Renal cortical epithelial cell (primary cell): Measurements from ENCODE around the gene PON2. TPM values are rescaled to one million over a fixed set of nuclear protein-coding genes. Genes with fewer than 3 reads are reported as not detected.
"Not testable (repeated sequence)": the region's sequence is repeated elsewhere in the genome, so short reads cannot be mapped to it uniquely, and the experiment has no call there.

Experiments
- DNase-seq: peaks from one replicate; pipeline ENCODE4 v3.0.0-alpha.2; 2011; ENCODE audit warnings: low read depth
- total RNA-seq: library from RNA; depleted of rRNA; stranded (reverse); fragments of >200 nt; gene quantifications from 2 replicates; pipeline ENCODE4 v1.2.3, GENCODE V29; 2014

Gene PON2
- total RNA-seq, 1 donor from 2014 or later = 250 TPM

- no peak for DNase-seq
Observed at GRCh38 chr7:95405208-95405607, 29.6 kb downstream of the PON2 start.

GRCh38 chr7:95404316-95404865 lies 30.4 kb downstream of the PON2 start:
- DNase-seq = peak; percentile 64

GRCh38 chr7:95398155-95398940 lies 36.5 kb downstream of the PON2 start:
- DNase-seq = no peak

- no peak for DNase-seq
Observed at GRCh38 chr7:95397381-95397780, 37.4 kb downstream of the PON2 start.

- no peak for DNase-seq
Observed at GRCh38 chr7:95396136-95397032, 38.4 kb downstream of the PON2 start, which contains the start of gene PON3. TSS of gene PON3 (minus strand) at chr7:95396375. CDS start at chr7:95396350, 25 bp downstream.

- DNase-seq = no peak
Observed at GRCh38 chr7:95395755-95396135, 39.1 kb downstream of the PON2 start.

GRCh38 chr7:95394370-95394769 lies 40.5 kb downstream of the PON2 start:
- peak; percentile 30 for DNase-seq

- no peak for DNase-seq
Observed at GRCh38 chr7:95391761-95392160, 43.1 kb downstream of the PON2 start.

GRCh38 chr7:95389516-95389915 lies 45.3 kb downstream of the PON2 start:
- DNase-seq = no peak

GRCh38 chr7:95379457-95379856 lies 55.4 kb downstream of the PON2 start:
- not testable (repeated sequence) for DNase-seq

- DNase-seq = no peak
Observed at GRCh38 chr7:95376632-95377400, 58.0 kb downstream of the PON2 start.

GRCh38 chr7:95375591-95376257 lies 59.1 kb downstream of the PON2 start:
- peak; percentile 45 for DNase-seq

- no peak for DNase-seq
Observed at GRCh38 chr7:95373323-95373722, 61.5 kb downstream of the PON2 start.

- no peak for DNase-seq
Observed at GRCh38 chr7:95368235-95368634, 66.6 kb downstream of the PON2 start.

GRCh38 chr7:95367606-95368005 lies 67.2 kb downstream of the PON2 start:
- peak; percentile 22 for DNase-seq

- DNase-seq = peak; percentile 92
Observed at GRCh38 chr7:95365151-95365550, 69.7 kb downstream of the PON2 start.

- peak; percentile 32 for DNase-seq
Observed at GRCh38 chr7:95357623-95358022, 77.2 kb downstream of the PON2 start.
